ENCODE results near the gene ITPKB. TPM values are rescaled to one million over a fixed set of nuclear protein-coding genes. Genes with fewer than 3 reads are reported as not detected.

Gene ITPKB
- total RNA-seq, 4 donors from 2014 or later = 29.7 to 117 (median 44.9) TPM

DNA sequence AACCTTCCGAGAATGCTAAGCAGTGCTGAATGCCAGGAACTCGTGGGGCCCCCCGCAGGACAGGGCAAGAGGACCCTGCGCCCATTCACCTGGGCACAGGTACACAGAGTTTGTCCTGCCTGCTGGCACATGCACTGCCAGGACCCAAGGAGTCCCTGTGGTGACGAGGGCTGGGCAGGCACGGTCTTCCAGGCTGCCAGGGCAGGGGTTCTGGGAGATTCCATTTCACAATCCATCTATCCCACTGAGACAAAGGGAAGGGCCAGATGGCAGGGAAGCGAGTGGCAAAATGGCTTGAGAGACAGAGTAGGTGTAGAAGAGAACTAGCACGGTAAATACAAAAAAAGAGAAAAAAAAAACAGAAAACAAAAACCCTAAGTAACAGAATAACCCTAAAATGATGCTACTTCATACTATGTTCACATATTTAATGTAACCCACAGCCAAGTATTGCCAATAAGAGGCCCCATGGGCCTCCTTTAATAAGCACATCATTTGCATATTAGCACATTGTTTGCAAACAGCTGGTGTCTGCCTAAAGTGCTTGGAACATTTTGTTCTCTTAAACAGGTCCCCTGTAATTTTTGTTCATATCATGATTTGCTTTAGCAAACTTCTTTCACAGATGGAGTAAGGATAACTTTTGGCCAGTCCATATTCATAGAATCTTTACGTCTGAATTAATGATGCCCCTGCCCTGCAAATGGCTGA lies 106.8 kb downstream of the ITPKB start:
- H3K9me3 ChIP-seq = no peaks in the 10 kb centered on the region
- peak overlapping the region; percentile 52 to 78 for H3K27ac ChIP-seq
- H3K4me3 ChIP-seq = no peak overlapping the region
- peak; percentile 19 to 25 for DNase-seq
- TF ChIP-seq POLR2A (IDR thresholded peaks at IDR 0.05) = no peak
- TF ChIP-seq, protein P1, sequence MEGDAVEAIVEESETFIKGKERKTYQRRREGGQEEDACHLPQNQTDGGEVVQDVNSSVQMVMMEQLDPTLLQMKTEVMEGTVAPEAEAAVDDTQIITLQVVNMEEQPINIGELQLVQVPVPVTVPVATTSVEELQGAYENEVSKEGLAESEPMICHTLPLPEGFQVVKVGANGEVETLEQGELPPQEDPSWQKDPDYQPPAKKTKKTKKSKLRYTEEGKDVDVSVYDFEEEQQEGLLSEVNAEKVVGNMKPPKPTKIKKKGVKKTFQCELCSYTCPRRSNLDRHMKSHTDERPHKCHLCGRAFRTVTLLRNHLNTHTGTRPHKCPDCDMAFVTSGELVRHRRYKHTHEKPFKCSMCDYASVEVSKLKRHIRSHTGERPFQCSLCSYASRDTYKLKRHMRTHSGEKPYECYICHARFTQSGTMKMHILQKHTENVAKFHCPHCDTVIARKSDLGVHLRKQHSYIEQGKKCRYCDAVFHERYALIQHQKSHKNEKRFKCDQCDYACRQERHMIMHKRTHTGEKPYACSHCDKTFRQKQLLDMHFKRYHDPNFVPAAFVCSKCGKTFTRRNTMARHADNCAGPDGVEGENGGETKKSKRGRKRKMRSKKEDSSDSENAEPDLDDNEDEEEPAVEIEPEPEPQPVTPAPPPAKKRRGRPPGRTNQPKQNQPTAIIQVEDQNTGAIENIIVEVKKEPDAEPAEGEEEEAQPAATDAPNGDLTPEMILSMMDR (IDR thresholded peaks at IDR 0.05) = no peak
- no peaks in the 10 kb centered on the region for H3K4me1 ChIP-seq
- no peaks in the 10 kb centered on the region for H3K36me3 ChIP-seq
- intact Hi-C loops (cut with DNase I; ENCODE audit: low total_unique reads) = loop anchor here (2.0 kb wide), 1 partner anchor 196 kb away; no protein-coding TSS in a partner anchor
- H3K27me3 ChIP-seq = no peaks in the 10 kb centered on the region

DNA sequence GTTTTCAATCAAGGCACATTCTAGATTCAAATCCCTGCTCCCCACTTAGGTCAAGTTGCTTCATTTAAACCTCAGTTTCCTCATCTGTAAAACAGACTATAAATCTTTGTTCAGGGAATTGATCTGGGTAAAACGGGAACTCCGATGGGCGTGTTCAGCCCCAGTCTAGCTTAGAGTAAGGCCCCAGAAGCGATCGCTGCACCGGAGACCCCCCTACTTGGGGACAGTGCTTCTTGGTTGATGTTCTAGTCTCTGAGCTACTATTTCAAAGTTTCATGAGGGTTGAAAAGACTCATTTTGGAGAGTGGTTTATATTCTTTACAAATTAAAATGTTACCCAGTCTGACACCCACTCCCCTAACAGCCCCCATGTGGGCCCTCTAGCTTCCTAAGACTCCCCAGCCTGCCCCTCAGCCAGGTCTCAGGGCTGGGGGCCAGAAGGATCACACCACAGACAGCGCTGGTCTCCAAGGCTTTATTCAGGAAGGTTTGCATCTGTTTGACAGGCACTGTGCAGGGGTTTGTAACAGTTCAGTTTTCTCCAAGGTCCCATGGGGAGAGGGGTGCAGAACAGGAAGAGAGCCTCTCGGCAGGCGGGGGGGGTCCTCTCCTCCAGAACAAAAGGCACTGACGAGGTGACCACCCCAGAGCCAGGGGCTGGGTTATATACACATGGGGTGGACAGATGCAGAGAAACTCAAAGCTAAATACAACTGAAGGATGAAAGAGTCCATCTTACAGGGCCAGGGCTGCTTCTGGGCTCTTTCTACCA lies 107.7 kb downstream of the ITPKB start:
- H3K4me1 ChIP-seq = peaks cover 0 to 8% of the 10 kb centered on the region in 2 donors
- DNase-seq = peak in 1 of 2 donors; percentile 15
- no peaks in the 10 kb centered on the region for H3K9me3 ChIP-seq
- H3K36me3 ChIP-seq = no peaks in the 10 kb centered on the region
- no peak for TF ChIP-seq POLR2A (IDR thresholded peaks at IDR 0.05)
- TF ChIP-seq, protein P1 (IDR thresholded peaks at IDR 0.05) = no peak
- peak overlapping the region; percentile 41 to 54 for H3K27ac ChIP-seq
- intact Hi-C loops (cut with DNase I; ENCODE audit: low total_unique reads) = no loop called here
- H3K4me3 ChIP-seq = no peak overlapping the region
- H3K27me3 ChIP-seq = no peaks in the 10 kb centered on the region

DNA sequence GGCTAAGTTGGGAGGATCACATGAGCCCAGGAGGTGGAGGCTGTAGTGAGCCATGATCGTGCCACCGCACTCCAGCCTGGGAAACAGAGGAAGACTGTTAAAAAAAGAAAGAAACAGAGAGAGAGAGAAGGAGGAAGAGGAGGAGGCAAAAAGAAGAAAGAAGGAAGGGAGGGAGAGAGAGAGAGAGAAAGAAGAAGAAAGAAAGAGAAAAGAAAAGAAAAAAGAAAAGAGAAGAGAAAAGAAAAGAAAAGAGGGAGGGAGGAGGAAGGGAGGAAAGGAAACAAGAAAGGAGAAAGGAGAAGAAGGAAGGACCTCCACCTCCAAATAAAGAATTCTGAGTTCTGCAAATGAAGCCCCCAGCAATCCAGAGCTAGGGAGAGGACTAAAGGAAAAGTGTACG lies 108.5 kb downstream of the ITPKB start:
- Histone ChIP-seq H3K4me1 (peaks cover 0 to 11% of the 10 kb centered on the region in 2 donors), H3K9me3 (no peaks in the 10 kb centered on the region), H3K27me3 (no peaks in the 10 kb centered on the region), H3K27ac (no peak overlapping the region), H3K36me3 (no peaks in the 10 kb centered on the region), H3K4me3 (no peak overlapping the region)
- TF ChIP-seq POLR2A (IDR thresholded peaks at IDR 0.05) = no peak
- TF ChIP-seq, protein P1 (IDR thresholded peaks at IDR 0.05) = no peak
- intact Hi-C loops (cut with DNase I; ENCODE audit: low total_unique reads) = no loop called here
- DNase-seq = no peak

DNA sequence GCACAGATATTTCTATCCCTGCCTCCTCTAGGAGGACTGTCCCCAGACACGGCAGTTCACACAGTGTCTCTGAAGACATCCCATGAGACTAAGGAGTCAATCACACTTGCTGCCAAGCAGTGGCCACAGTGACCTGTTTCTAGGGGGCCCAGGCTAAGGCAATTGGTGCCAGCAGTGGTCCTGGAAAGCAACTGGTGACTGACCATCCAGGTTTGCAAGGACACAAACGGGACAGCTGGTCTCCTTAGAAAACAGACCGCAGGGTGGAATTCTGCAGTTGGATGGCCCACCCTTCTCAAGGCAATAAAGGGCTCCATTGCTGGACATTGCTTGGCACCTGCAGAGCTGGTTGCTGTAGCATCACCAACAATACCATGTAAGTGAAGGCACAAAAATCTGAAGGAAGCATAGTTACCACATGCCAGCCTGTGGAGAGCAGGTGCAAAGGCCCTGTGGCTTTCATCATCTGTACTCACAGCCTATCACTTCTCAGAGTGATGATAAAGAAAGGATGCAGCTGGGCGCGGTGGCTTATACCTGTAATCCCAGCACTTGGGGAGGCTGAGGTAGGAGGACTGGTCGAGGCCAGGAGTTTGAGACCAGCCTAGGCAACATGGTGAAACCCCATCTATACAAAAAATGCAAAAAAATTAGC lies 109.1 kb downstream of the ITPKB start:
- H3K36me3 ChIP-seq = no peaks in the 10 kb centered on the region

More for the DNA sequence above, 109.1 kb downstream of the ITPKB start:
- intact Hi-C loops (cut with DNase I; ENCODE audit: low total_unique reads) = no loop called here
- H3K27ac ChIP-seq = no peak overlapping the region
- H3K27me3 ChIP-seq = no peaks in the 10 kb centered on the region
- H3K4me3 ChIP-seq = no peak overlapping the region
- no peaks in the 10 kb centered on the region for H3K9me3 ChIP-seq
- H3K4me1 ChIP-seq = peaks cover 0 to 11% of the 10 kb centered on the region in 2 donors
- TF ChIP-seq POLR2A (IDR thresholded peaks at IDR 0.05) = no peak
- TF ChIP-seq, protein P1 (IDR thresholded peaks at IDR 0.05) = no peak
- peak in 1 of 2 donors; percentile 13 for DNase-seq
